HEK293 (cell line): Measurements from ENCODE around the gene DDX50.

Source experiments
- ELK4 ChIP-seq: IDR thresholded peaks from 2 replicates; pipeline ENCODE4 v1.6.1; 2011; ENCODE audit warnings: mild to moderate bottlenecking, low read depth, low read length, borderline replicate concordance
- PRDM10 ChIP-seq: fragments of 450-650 bp; formaldehyde crosslinking; IDR thresholded peaks from 2 replicates; pipeline ENCODE4 v1.5.1; 2016; ENCODE audit warnings: missing biosample characterization, missing genetic modification characterization
- RBAK ChIP-seq: fragments of 450-650 bp; formaldehyde crosslinking; IDR thresholded peaks from 2 replicates; pipeline ENCODE4 v1.5.1; 2016; ENCODE audit warnings: missing biosample characterization, missing genetic modification characterization
- SP3 ChIP-seq: fragments of 450-650 bp; formaldehyde crosslinking; IDR thresholded peaks from 2 replicates; pipeline ENCODE4 v1.5.1; 2016; ENCODE audit warnings: missing biosample characterization, missing genetic modification characterization
- TRIM28 ChIP-seq: IDR thresholded peaks from 2 replicates; pipeline ENCODE4 v1.6.1; 2011; ENCODE audit warnings: low read length, control low read depth, borderline replicate concordance
- ZBTB10 ChIP-seq: fragments of 450-650 bp; formaldehyde crosslinking; IDR thresholded peaks from 2 replicates; pipeline ENCODE4 v1.5.1; 2016; ENCODE audit warnings: missing biosample characterization, missing genetic modification characterization
- ZBTB20 ChIP-seq: fragments of 450-650 bp; formaldehyde crosslinking; IDR thresholded peaks from 2 replicates; pipeline ENCODE4 v1.5.1; 2016; ENCODE audit warnings: missing biosample characterization, missing genetic modification characterization
- ZBTB21 ChIP-seq: fragments of 450-650 bp; formaldehyde crosslinking; IDR thresholded peaks from 2 replicates; pipeline ENCODE4 v1.5.1; 2017; ENCODE audit warnings: missing biosample characterization, missing genetic modification characterization
- ZNF18 ChIP-seq: fragments of 450-650 bp; formaldehyde crosslinking; IDR thresholded peaks from 2 replicates; pipeline ENCODE4 v1.5.1; 2016; ENCODE audit warnings: missing biosample characterization, missing genetic modification characterization
- ZNF2 ChIP-seq: fragments of 450-650 bp; formaldehyde crosslinking; IDR thresholded peaks from 2 replicates; pipeline ENCODE4 v1.5.1; 2016; ENCODE audit warnings: missing biosample characterization, missing genetic modification characterization
- ZNF211 ChIP-seq: fragments of 450-650 bp; formaldehyde crosslinking; IDR thresholded peaks from 2 replicates; pipeline ENCODE4 v1.5.1; 2016; ENCODE audit warnings: low read depth, missing biosample characterization, missing genetic modification characterization
- ZNF223 ChIP-seq: fragments of 450-650 bp; formaldehyde crosslinking; IDR thresholded peaks from 2 replicates; pipeline ENCODE4 v1.5.1; 2016; ENCODE audit warnings: missing biosample characterization, missing genetic modification characterization
- ZNF274 ChIP-seq, 2 experiments: fragments of 200-500 bp in 1 of 2; fragments of 450-650 bp in 1 of 2; sonication (Bioruptor generic) in 1 of 2; formaldehyde crosslinking in 1 of 2; IDR thresholded peaks; 2 replicates each; pipeline versions ENCODE4 v1.5.1 to v1.6.1; 2014 to 2016; ENCODE audit warnings: borderline replicate concordance in 1 of 2, inconsistent platforms in 1 of 2, low read length in 1 of 2, missing biosample characterization in 1 of 2, missing genetic modification characterization in 1 of 2
- ZNF292 ChIP-seq: fragments of 450-650 bp; formaldehyde crosslinking; IDR thresholded peaks from 2 replicates; pipeline ENCODE4 v1.5.1; 2016; ENCODE audit warnings: low read depth, missing biosample characterization, missing genetic modification characterization, borderline replicate concordance
- ZNF391 ChIP-seq: fragments of 450-650 bp; formaldehyde crosslinking; IDR thresholded peaks from 2 replicates; pipeline ENCODE4 v1.5.1; 2016; ENCODE audit warnings: low read depth, missing biosample characterization, missing genetic modification characterization, borderline replicate concordance
- ZNF423 ChIP-seq: fragments of 450-650 bp; formaldehyde crosslinking; IDR thresholded peaks from 2 replicates; pipeline ENCODE4 v1.5.1; 2016; ENCODE audit warnings: missing biosample characterization, missing genetic modification characterization
- ZNF561 ChIP-seq: fragments of 450-650 bp; IDR thresholded peaks from 2 replicates; pipeline ENCODE4 v1.5.1; 2018; ENCODE audit warnings: missing biosample characterization, missing genetic modification characterization, borderline replicate concordance
- ZNF580 ChIP-seq: fragments of 450-650 bp; formaldehyde crosslinking; IDR thresholded peaks from 2 replicates; pipeline ENCODE4 v1.5.1; 2016; ENCODE audit warnings: missing biosample characterization, missing genetic modification characterization
- ZNF623 ChIP-seq: fragments of 450-650 bp; formaldehyde crosslinking; IDR thresholded peaks from 2 replicates; pipeline ENCODE4 v1.5.1; 2016; ENCODE audit warnings: missing biosample characterization, missing genetic modification characterization
- ZNF677 ChIP-seq: fragments of 450-650 bp; IDR thresholded peaks from 2 replicates; pipeline ENCODE4 v1.5.0; 2018; ENCODE audit warnings: missing biosample characterization, mild to moderate bottlenecking, missing genetic modification characterization, moderate library complexity
- ZSCAN16 ChIP-seq: fragments of 450-650 bp; formaldehyde crosslinking; IDR thresholded peaks from 2 replicates; pipeline ENCODE4 v1.5.1; 2016; ENCODE audit warnings: missing biosample characterization, missing genetic modification characterization
- ZSCAN23 ChIP-seq: fragments of 450-650 bp; formaldehyde crosslinking; IDR thresholded peaks from 2 replicates; pipeline ENCODE4 v1.5.1; 2016; ENCODE audit warnings: missing biosample characterization, missing genetic modification characterization
- ZSCAN4 ChIP-seq: fragments of 450-650 bp; formaldehyde crosslinking; IDR thresholded peaks from 2 replicates; pipeline ENCODE4 v1.5.1; 2017; ENCODE audit warnings: missing biosample characterization, missing genetic modification characterization
- ZSCAN5A ChIP-seq: fragments of 450-650 bp; formaldehyde crosslinking; IDR thresholded peaks from 2 replicates; pipeline ENCODE4 v1.5.1; 2016; ENCODE audit warnings: missing biosample characterization, missing genetic modification characterization

DDX50 gene

GRCh38 chr10:68955832-68956532, 54.9 kb downstream of the DDX50 start, which contains the start of gene DDX21 (continued):
- TF ChIP-seq ZNF2 (tag by site-specific recombination) (peak; percentile 73), SP3 (tag by site-specific recombination) (peak; percentile 61), RBAK (tag by site-specific recombination) (no peak), ZSCAN5A (no peak), ZNF623 (no peak), PRDM10 (peak; percentile 84), ZSCAN16 (tag by site-specific recombination) (no peak), ZNF274 (IDR thresholded peaks at IDR 0.05; ENCODE audit: low read length) (no peak), ZNF274 (tag by site-specific recombination; IDR thresholded peaks at IDR 0.05; ENCODE audit: borderline replicate concordance) (no peak), ELK4 (no peak), ZNF561 (tag by site-specific recombination) (peak; percentile 27; the same call in 1 of the 2 replicates), ZSCAN23 (0 out of 2 replicates have a peak, but pooled peaks have one; percentile 9), ZBTB10 (tag by site-specific recombination) (no peak), ZBTB21 (tag by site-specific recombination) (peak; percentile 83), ZBTB20 (tag by site-specific recombination) (peak; percentile 82), ZNF391 (tag by site-specific recombination) (peak; percentile 4; the same call in 1 of the 2 replicates), ZNF292 (tag by site-specific recombination) (no peak), ZNF223 (tag by site-specific recombination) (no peak), ZNF18 (no peak), ZNF580 (tag by site-specific recombination) (peak; percentile 96), ZNF677 (tag by site-specific recombination) (no peak), TRIM28 (peak; percentile 79), ZNF423 (tag by site-specific recombination) (peak; percentile 68; the same call in 1 of the 2 replicates), ZNF211 (no peak), ZSCAN4 (tag by site-specific recombination) (no peak; the same call in 1 of the 2 replicates)
